Measurements from ENCODE around the gene LRRC71. TPM values are rescaled to one million over a fixed set of nuclear protein-coding genes. Genes with fewer than 3 reads are reported as not detected.
"Not testable (repeated sequence)": the region's sequence is repeated elsewhere in the genome, so short reads cannot be mapped to it uniquely, and the experiment has no call there.

Gene LRRC71
- total RNA-seq, 3 donors from 2014 or later, result not detected

- Mint-ChIP-seq H3K4me3 (no peak overlapping the region), H3K4me1 (ENCODE audit: low read depth) (peaks cover 20% of the 10 kb centered on the region), H3K9me3 (no peaks in the 10 kb centered on the region), H3K27me3 (ENCODE audit: low read depth) (peaks cover 92% of the 10 kb centered on the region), H3K36me3 (ENCODE audit: insufficient read depth) (no peaks in the 10 kb centered on the region)
- DNase-seq (no peak), ATAC-seq (no peak)
These were observed 5.0 kb downstream of the LRRC71 start for GRCh38 chr1:156925154-156926010.

DNA sequence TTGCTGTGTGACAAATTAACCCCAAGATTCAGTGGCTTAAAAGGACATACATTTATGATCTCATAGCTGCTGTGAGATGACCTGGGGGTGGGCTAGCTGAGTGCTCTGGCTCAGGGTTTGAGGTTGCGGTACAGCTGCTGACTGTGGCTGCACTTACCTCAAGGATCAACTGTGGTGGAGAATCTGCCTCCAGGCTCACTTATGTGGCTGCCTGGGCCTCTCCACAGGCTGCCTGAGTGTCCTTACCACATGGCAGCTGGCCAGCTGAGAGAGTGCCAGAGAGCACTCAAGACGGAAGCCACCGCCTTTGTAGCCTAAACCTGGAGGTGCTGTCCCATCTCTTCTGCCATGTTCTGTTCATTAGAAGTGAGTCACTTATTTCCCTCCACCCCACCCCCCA is 5.7 kb downstream of the LRRC71 start:
- DNase-seq, result no peak
- H3K9me3 Mint-ChIP-seq, result no peaks in the 10 kb centered on the region
- H3K27me3 Mint-ChIP-seq (ENCODE audit: low read depth), result peaks cover 92% of the 10 kb centered on the region
- no peak overlapping the region for H3K4me3 Mint-ChIP-seq
- peaks cover 18% of the 10 kb centered on the region for H3K4me1 Mint-ChIP-seq (ENCODE audit: low read depth)
- ATAC-seq, result peak; percentile 44 to 54
- H3K36me3 Mint-ChIP-seq (ENCODE audit: insufficient read depth), result no peaks in the 10 kb centered on the region

GRCh38 chr1:156926695-156927094 is 6.3 kb downstream of the LRRC71 start:
- not testable (repeated sequence) for H3K4me3 Mint-ChIP-seq; H3K36me3 Mint-ChIP-seq (ENCODE audit: insufficient read depth); ATAC-seq; DNase-seq; H3K9me3 Mint-ChIP-seq
- Mint-ChIP-seq H3K27me3 (ENCODE audit: low read depth) (peaks cover 94% of the 10 kb centered on the region), H3K4me1 (ENCODE audit: low read depth) (peaks cover 21% of the 10 kb centered on the region)

DNA sequence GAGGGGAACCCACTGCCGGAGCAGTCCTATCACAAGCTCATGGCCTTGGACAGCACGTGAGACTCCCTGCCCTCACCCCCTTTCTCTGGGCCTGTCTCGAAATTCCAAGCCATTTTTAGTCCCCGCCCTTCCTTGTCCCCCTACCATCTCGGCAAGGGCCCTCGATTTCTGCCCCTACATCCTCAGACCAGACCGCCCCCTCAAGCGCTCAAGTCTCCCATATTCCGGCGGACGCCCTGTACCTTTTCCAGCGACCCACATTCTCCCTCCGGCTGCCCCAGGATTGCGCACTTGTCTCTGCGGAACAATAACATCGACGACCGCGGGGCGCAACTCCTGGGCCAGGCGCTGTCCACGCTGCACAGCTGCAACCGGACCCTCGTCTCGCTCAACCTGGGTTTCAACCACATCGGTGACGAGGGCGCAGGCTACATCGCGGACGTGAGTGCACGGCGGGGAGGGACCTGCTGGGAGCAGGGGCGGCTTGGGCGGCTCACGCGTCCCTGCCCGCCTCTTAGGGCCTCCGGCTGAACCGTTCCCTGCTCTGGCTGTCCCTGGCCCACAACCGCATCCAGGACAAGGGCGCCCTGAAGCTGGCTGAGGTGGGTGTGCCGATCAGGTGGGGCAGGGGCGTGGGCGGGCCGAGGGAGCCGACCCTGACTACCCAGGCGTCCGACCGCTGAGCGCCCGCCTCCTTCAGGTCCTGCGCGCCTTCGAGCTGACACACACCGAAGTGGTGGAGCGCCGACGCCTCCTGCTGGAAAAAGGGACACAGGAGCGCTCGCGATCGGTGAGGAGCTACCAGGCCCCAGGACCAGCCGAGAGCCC is 7.0 kb downstream of the LRRC71 start:
- H3K4me1 Mint-ChIP-seq (ENCODE audit: low read depth), result peaks cover 21% of the 10 kb centered on the region
- H3K36me3 Mint-ChIP-seq (ENCODE audit: insufficient read depth), result no peaks in the 10 kb centered on the region
- no peaks in the 10 kb centered on the region for H3K9me3 Mint-ChIP-seq
- peaks cover 93% of the 10 kb centered on the region for H3K27me3 Mint-ChIP-seq (ENCODE audit: low read depth)
- peak overlapping the region; percentile 9 for H3K4me3 Mint-ChIP-seq
- DNase-seq, result peak; percentile 62
- ATAC-seq, result peak; percentile 80 to 81

DNA sequence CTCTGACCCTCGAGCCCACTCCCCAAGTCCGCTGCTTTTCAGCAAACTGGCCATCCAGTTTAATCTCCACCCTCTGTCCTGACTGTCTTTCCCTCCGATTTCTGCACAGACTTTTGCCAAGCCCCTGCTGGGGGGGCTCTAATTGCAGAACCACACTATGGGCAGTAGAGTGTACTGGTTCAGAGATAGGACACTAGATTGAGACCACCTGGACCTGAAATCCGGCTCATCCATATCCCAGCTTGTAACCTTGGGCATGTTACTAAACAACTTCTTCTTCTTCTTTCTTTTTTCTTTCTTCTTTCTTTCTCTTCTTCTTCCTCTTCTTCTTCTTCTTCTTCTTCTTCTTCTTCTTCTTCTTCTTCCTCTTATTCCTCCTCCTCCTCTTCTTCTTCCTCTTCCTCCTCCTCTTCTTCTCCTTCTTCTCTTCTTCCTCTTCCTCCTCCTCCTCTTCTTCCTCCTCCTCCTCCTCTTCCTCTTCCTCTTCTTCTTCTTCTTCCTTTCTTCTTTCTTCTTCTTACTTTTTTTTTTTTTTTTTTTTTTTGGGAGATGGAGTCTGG is 7.7 kb downstream of the LRRC71 start:
- ATAC-seq, result peak in 1 of 2 donors; percentile 7
- H3K9me3 Mint-ChIP-seq, result no peaks in the 10 kb centered on the region
- H3K27me3 Mint-ChIP-seq (ENCODE audit: low read depth), result peaks cover 87% of the 10 kb centered on the region
- H3K36me3 Mint-ChIP-seq (ENCODE audit: insufficient read depth), result no peaks in the 10 kb centered on the region
- no peak for DNase-seq
- H3K4me3 Mint-ChIP-seq, result no peak overlapping the region
- H3K4me1 Mint-ChIP-seq (ENCODE audit: low read depth), result peaks cover 19% of the 10 kb centered on the region

DNA sequence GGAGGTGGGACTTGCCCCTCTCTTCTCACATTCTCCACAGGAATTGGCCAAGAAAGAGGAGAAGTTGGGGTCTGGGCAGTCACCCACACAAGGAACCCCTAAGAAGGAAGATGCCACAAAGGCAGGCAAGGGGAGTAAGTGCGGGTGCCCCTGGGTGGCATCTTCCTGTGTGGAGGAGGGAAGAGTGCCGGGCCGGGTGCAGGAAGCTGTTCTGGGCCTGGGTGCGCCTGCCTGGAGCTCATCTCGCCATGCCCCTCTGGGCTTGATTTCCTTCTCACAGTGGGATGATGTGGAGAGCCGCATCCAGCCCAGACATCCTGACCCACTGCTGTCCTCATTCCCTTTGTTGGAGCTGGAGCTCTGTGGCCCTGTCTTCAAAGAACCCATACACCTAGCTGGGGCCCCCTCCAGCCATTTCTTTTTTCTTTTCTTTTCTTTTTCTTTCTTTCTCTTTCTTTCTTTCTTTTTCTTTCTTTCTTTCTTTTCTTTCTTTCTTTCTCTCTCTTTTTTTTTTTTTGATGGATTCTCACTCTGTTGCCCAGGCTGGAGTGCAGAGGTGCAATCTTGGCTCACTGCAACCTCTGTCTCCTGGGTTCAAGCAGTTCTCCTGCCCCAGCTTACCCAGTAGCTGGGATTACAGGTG is 9.3 kb downstream of the LRRC71 start:
- Mint-ChIP-seq H3K36me3 (ENCODE audit: insufficient read depth) (no peaks in the 10 kb centered on the region), H3K9me3 (no peaks in the 10 kb centered on the region), H3K4me1 (ENCODE audit: low read depth) (peaks cover 16% of the 10 kb centered on the region), H3K27me3 (ENCODE audit: low read depth) (peaks cover 76% of the 10 kb centered on the region), H3K4me3 (no peak overlapping the region)
- DNase-seq (no peak), ATAC-seq (no peak)

- Mint-ChIP-seq H3K27me3 (ENCODE audit: low read depth) (peaks cover 68% of the 10 kb centered on the region), H3K4me3 (no peak overlapping the region), H3K9me3 (no peaks in the 10 kb centered on the region), H3K36me3 (ENCODE audit: insufficient read depth) (no peaks in the 10 kb centered on the region), H3K4me1 (ENCODE audit: low read depth) (peaks cover 16% of the 10 kb centered on the region)
- ATAC-seq, result no peak
- DNase-seq, result no peak
These were observed 10.1 kb downstream of the LRRC71 start for GRCh38 chr1:156930483-156930882.

GRCh38 chr1:156931211-156931952 is 10.9 kb downstream of the LRRC71 start:
- Mint-ChIP-seq H3K27me3 (ENCODE audit: low read depth) (peaks cover 59% of the 10 kb centered on the region), H3K36me3 (ENCODE audit: insufficient read depth) (no peaks in the 10 kb centered on the region), H3K9me3 (no peaks in the 10 kb centered on the region), H3K4me1 (ENCODE audit: low read depth) (peaks cover 12% of the 10 kb centered on the region), H3K4me3 (no peak overlapping the region)
- ATAC-seq, result no peak
- DNase-seq, result no peak

DNA sequence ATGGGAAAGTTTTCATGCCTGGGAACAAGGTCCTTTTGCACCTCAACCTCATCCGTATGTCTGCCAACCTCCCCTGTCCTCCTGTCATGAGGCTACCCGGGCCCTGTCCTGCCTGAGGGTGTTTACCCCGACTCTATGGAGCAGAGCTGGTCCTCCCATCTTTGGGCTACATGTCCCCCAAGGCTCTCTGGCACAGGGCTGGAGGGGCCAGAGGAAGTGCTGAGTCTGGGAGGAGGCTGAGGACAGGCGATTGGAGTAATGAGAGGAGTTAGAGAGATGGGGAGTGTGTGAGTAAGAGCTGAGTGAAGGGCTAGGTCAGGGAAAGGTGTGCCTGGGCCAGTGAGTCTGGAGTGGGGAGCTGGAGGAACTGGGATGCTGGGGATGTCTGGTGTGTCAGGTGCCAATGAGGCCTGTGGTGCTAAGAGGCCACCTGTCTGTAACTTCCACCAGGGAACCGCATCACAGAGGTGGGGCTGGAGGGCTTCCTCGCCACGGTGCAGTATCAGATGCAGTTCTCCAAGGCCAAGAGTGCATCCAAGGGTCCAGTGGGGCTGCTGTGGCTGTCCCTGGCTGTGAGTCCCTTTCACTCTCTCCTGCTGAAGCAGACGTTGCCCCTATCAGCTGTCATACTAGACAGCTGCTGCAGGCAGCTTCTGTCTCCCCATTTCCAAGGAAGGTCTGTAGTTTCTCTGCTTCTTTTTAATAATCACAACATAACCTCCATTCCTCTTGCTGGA is 11.7 kb downstream of the LRRC71 start:
- H3K36me3 Mint-ChIP-seq (ENCODE audit: insufficient read depth), result no peaks in the 10 kb centered on the region
- H3K4me3 Mint-ChIP-seq, result no peak overlapping the region
- no peak for DNase-seq
- peaks cover 11% of the 10 kb centered on the region for H3K4me1 Mint-ChIP-seq (ENCODE audit: low read depth)
- no peaks in the 10 kb centered on the region for H3K9me3 Mint-ChIP-seq
- peaks cover 51% of the 10 kb centered on the region for H3K27me3 Mint-ChIP-seq (ENCODE audit: low read depth)
- ATAC-seq, result no peak

- H3K4me3 Mint-ChIP-seq, result no peak overlapping the region
- peaks cover 43% of the 10 kb centered on the region for H3K27me3 Mint-ChIP-seq (ENCODE audit: low read depth)
- ATAC-seq (no peak), DNase-seq (no peak)
- H3K4me1 Mint-ChIP-seq (ENCODE audit: low read depth), result peaks cover 4% of the 10 kb centered on the region
- H3K36me3 Mint-ChIP-seq (ENCODE audit: insufficient read depth), result no peaks in the 10 kb centered on the region
- H3K9me3 Mint-ChIP-seq, result no peaks in the 10 kb centered on the region
These were observed 12.7 kb downstream of the LRRC71 start for GRCh38 chr1:156933136-156933535.

DNA sequence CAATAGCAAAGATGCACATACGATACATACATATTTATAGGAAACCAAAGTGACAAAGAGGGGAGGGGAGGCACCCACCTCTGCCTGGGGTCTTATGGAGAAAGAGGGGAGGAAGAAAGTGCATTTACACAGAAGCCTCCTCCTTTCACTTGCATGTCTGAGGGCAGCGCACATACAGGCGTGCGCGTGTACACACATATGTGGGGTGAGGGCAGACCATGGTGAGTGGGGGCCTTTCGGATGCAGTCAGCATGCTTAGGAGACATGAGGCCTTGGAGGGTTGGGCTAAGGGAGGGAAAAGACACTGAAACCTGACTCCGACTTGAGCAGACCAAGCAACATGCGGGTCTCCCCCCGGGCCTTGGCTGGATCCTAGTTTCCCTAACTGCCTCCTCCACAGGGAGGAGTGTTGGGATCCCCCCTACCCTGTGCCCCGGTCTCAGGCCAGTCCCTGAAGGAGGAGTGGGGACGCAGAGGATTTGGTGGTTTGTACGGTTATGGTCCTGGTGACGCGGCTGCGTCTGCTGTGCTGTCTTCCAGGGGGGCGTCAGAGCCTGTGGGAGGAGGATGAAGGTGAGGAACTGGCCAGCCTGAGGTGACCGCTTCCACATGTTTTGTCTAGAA is 15.2 kb downstream of the LRRC71 start:
- DNase-seq, result no peak
- H3K27me3 Mint-ChIP-seq (ENCODE audit: low read depth), result peaks cover 19% of the 10 kb centered on the region
- H3K4me3 Mint-ChIP-seq, result no peak overlapping the region
- ATAC-seq, result no peak
- peaks cover 5% of the 10 kb centered on the region for H3K36me3 Mint-ChIP-seq (ENCODE audit: insufficient read depth)
- H3K4me1 Mint-ChIP-seq (ENCODE audit: low read depth), result peaks cover 3% of the 10 kb centered on the region
- H3K9me3 Mint-ChIP-seq, result no peaks in the 10 kb centered on the region

DNA sequence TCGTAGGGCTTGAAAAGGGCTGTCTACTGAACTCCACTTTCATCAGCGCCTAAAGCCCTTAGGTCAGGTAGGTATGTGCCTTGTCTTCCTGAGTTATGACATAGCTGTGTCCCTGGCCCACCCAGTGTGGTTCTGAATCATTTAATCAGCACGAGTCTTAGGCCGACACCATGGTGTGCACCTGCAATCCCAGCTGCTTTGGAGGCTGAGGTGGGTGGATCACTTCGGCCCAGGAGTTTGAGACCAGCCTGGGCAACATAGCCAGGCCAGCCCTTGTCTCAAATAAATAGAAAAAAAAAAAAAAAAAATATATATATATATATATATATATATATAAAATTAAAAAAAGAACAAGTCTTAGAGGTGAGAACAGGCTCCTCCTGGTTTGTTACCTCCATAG is 15.8 kb downstream of the LRRC71 start:
- ATAC-seq, result no peak
- Mint-ChIP-seq H3K36me3 (ENCODE audit: insufficient read depth) (peaks cover 10% of the 10 kb centered on the region), H3K4me1 (ENCODE audit: low read depth) (peaks cover 3% of the 10 kb centered on the region), H3K9me3 (no peaks in the 10 kb centered on the region), H3K27me3 (ENCODE audit: low read depth) (peaks cover 13% of the 10 kb centered on the region), H3K4me3 (no peak overlapping the region)
- no peak for DNase-seq

DNA sequence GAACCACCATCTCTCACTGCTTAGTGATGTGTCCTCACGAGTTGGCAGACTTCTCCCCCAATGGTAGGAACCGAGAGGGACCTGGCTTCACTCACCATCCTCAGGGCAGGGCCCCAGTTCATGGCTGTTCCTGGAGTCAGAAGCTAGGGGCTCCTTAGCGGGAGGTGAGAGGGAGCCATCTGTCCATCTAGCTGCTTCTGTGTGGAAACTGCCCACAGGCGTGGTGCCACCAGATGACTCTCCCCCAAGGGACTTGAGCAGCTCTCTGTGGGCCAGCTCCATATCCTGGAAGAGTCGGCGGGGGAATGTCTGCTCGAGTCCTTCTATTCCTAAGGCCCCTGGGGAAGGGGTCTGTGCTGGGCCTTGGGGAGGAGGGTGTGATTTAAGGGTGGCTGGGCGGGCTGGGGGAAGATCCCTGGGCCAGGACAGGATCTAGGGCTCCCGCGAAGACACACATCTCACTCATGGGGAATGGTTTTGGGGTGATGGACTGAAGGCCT is 16.3 kb downstream of the LRRC71 start:
- Mint-ChIP-seq H3K4me1 (ENCODE audit: low read depth) (no peaks in the 10 kb centered on the region), H3K27me3 (ENCODE audit: low read depth) (peaks cover 7% of the 10 kb centered on the region), H3K4me3 (no peak overlapping the region), H3K36me3 (ENCODE audit: insufficient read depth) (peaks cover 10% of the 10 kb centered on the region), H3K9me3 (no peaks in the 10 kb centered on the region)
- ATAC-seq, result no peak
- DNase-seq, result no peak
